H1 (cell line): ENCODE measurements around the gene CRTC3. TPM values are rescaled to one million over a fixed set of nuclear protein-coding genes. Genes with fewer than 3 reads are reported as not detected.

Source experiments
- CTCF ChIA-PET: fragments of 300-600 bp; sonication (Branson Sonifier 250); formaldehyde crosslinking; loops from one replicate; lab custom pipeline; 2021; ENCODE audit not compliant: partially characterized antibody; lab: Charles Lee
- POLR2A ChIA-PET: fragments of 300-600 bp; sonication (Branson Sonifier 250); formaldehyde crosslinking; loops from one replicate; lab custom pipeline; 2021; ENCODE audit warnings: inconsistent platforms; ENCODE audit not compliant: partially characterized antibody; lab: Charles Lee
- DNase-seq, 2 experiments: peaks; one replicate each; pipeline versions ENCODE4 v3.0.0 to v3.0.0-alpha.2; 2010 to 2022; ENCODE audit warnings: low spot score in 2 of 2, low read depth in 1 of 2, mixed read lengths in 1 of 2
- FAIRE-seq: peaks from 2 replicates; lab custom pipeline; 2011; peaks lifted over from hg19 to GRCh38; lab: Jason Lieb, UNC
- H2AFZ ChIP-seq: 2 replicates; pipeline ENCODE4 v1.8.1; 2012; ENCODE audit warnings: low read length, inconsistent platforms
- H2AK5ac ChIP-seq: 2 replicates; pipeline ENCODE4 v1.6.1; 2013; ENCODE audit warnings: low read depth, low read length
- H2BK120ac ChIP-seq: replicated peaks from 2 replicates; pipeline ENCODE3; 2013; ENCODE audit warnings: low read depth, low read length, inconsistent platforms
- H2BK12ac ChIP-seq: 2 replicates; pipeline ENCODE4 v1.6.1; 2013; ENCODE audit warnings: low read depth, low read length
- H2BK15ac ChIP-seq: 2 replicates; pipeline ENCODE4 v1.6.1; 2013; ENCODE audit warnings: low read length
- H2BK20ac ChIP-seq: 2 replicates; pipeline ENCODE4 v1.6.1; 2013; ENCODE audit warnings: low read length
- H2BK5ac ChIP-seq: 2 replicates; pipeline ENCODE4 v1.6.1; 2013; ENCODE audit warnings: low read depth, low read length
- H3K14ac ChIP-seq: 2 replicates; pipeline ENCODE4 v1.6.1; 2013; ENCODE audit warnings: inconsistent platforms; ENCODE audit not compliant: insufficient read length
- H3K18ac ChIP-seq: 2 replicates; pipeline ENCODE4 v1.6.1; 2013; ENCODE audit warnings: low read length; ENCODE audit errors: extremely low read depth
- H3K23ac ChIP-seq: 2 replicates; pipeline ENCODE4 v1.6.1; 2013; ENCODE audit warnings: inconsistent platforms; ENCODE audit not compliant: insufficient read length
- H3K23me2 ChIP-seq: 2 replicates; pipeline ENCODE4 v1.6.1; 2013; ENCODE audit warnings: low read depth, low read length
- H3K27ac ChIP-seq: 2 replicates; pipeline ENCODE4 v1.6.1; 2011; ENCODE audit warnings: low read depth, low read length, inconsistent platforms
- H3K27me3 ChIP-seq, 4 experiments: replicated peaks in 1 of 4; 1 replicate in 1 of 4; 2 replicates in 3 of 4; pipeline versions ENCODE4 v1.6.1 to v1.8.1; 2011 to 2013; ENCODE audit warnings: low read length in 3 of 4, mild to moderate bottlenecking in 3 of 4, inconsistent platforms in 2 of 4, mixed read lengths in 2 of 4, moderate library complexity in 1 of 4; ENCODE audit not compliant: control insufficient read depth in 3 of 4, insufficient read depth in 3 of 4; ENCODE audit errors: extremely low read depth in 1 of 4
- H3K36me3 ChIP-seq, 4 experiments: 2 replicates each; pipeline versions ENCODE4 v1.6.1 to v1.8.1; 2011 to 2013; ENCODE audit warnings: mild to moderate bottlenecking in 4 of 4, low read length in 3 of 4, moderate library complexity in 2 of 4, control low read depth in 1 of 4, inconsistent platforms in 1 of 4; ENCODE audit not compliant: insufficient read depth in 4 of 4, control insufficient read depth in 2 of 4
- H3K4ac ChIP-seq: replicated peaks from 2 replicates; pipeline ENCODE3; 2013; ENCODE audit warnings: low read length, low read depth, mixed read lengths, inconsistent platforms; ENCODE audit not compliant: insufficient read length
- H3K4me1 ChIP-seq, 4 experiments: replicated peaks in 1 of 4; 1 replicate in 1 of 4; 2 replicates in 3 of 4; pipeline versions ENCODE4 v1.6.1 to v1.8.1; 2011 to 2013; ENCODE audit warnings: low read length in 3 of 4, inconsistent platforms in 2 of 4, mixed read lengths in 1 of 4; ENCODE audit not compliant: insufficient read depth in 4 of 4, control insufficient read depth in 3 of 4
- H3K4me2 ChIP-seq, 2 experiments: 2 replicates each; pipeline versions ENCODE4 v1.6.1 to v1.8.1; 2011 to 2013; ENCODE audit warnings: low read depth in 2 of 2, low read length in 2 of 2, control low read depth in 1 of 2, inconsistent platforms in 1 of 2, mild to moderate bottlenecking in 1 of 2; ENCODE audit not compliant: insufficient read depth in 1 of 2
- H3K4me3 ChIP-seq, 4 experiments: fragments of 200-600, 300-600 bp in 1 of 4; sonication (generic), shearing (Covaris generic), sonication (Bioruptor Twin) in 1 of 4; 2 replicates each; pipeline versions ENCODE4 v1.5.1 to v1.8.1; 2011 to 2016; ENCODE audit warnings: low read length in 4 of 4, low read depth in 3 of 4, control low read depth in 2 of 4, inconsistent platforms in 2 of 4, mild to moderate bottlenecking in 2 of 4, mixed read lengths in 1 of 4, moderate library complexity in 1 of 4; ENCODE audit not compliant: insufficient read depth in 2 of 4; ENCODE audit errors: extremely low read depth in 1 of 4
- H3K56ac ChIP-seq: replicated peaks from 2 replicates; pipeline ENCODE3; 2013; ENCODE audit warnings: low read depth, mild to moderate bottlenecking, mixed read lengths, low read length, inconsistent platforms; ENCODE audit not compliant: insufficient read length
- H3K79me1 ChIP-seq: 2 replicates; pipeline ENCODE4 v1.6.1; 2013; ENCODE audit warnings: low read depth, low read length, control low read depth
- H3K79me2 ChIP-seq, 2 experiments: 2 replicates each; pipeline versions ENCODE4 v1.6.1 to v1.8.1; 2012 to 2013; ENCODE audit warnings: low read length in 2 of 2, mild to moderate bottlenecking in 2 of 2, inconsistent platforms in 1 of 2; ENCODE audit not compliant: insufficient read depth in 2 of 2, control insufficient read depth in 1 of 2
- H3K9ac ChIP-seq, 4 experiments: replicated peaks in 1 of 4; 1 replicate in 1 of 4; 2 replicates in 3 of 4; pipeline versions ENCODE4 v1.6.1 to v1.8.1; 2011 to 2013; ENCODE audit warnings: low read depth in 3 of 4, low read length in 3 of 4, control low read depth in 2 of 4, mild to moderate bottlenecking in 2 of 4, moderate library complexity in 2 of 4, inconsistent platforms in 1 of 4; ENCODE audit errors: extremely low read depth in 1 of 4
- H3K9me3 ChIP-seq, 2 experiments: 2 replicates each; pipeline versions ENCODE4 v1.6.1 to v1.8.1; 2012 to 2013; ENCODE audit warnings: mild to moderate bottlenecking in 2 of 2, moderate library complexity in 2 of 2, control low read depth in 1 of 2, inconsistent platforms in 1 of 2, low read depth in 1 of 2, low read length in 1 of 2, mixed read lengths in 1 of 2; ENCODE audit not compliant: insufficient read depth in 2 of 2
- H4K20me1 ChIP-seq, 2 experiments: replicated peaks in 1 of 2; 2 replicates each; pipeline versions ENCODE3 to v1.8.1; 2011 to 2013; ENCODE audit warnings: inconsistent platforms in 2 of 2, low read length in 2 of 2, mild to moderate bottlenecking in 1 of 2; ENCODE audit not compliant: insufficient read depth in 2 of 2, control insufficient read depth in 1 of 2
- H4K5ac ChIP-seq: 2 replicates; pipeline ENCODE4 v1.6.1; 2013; ENCODE audit warnings: low read length, low read depth, mixed read lengths, inconsistent platforms; ENCODE audit not compliant: insufficient read length
- H4K8ac ChIP-seq: 2 replicates; pipeline ENCODE4 v1.8.0; 2013; ENCODE audit warnings: mild to moderate bottlenecking, moderate library complexity, low read length, inconsistent platforms; ENCODE audit not compliant: insufficient read depth; ENCODE audit errors: extremely low read depth
- H4K91ac ChIP-seq: replicated peaks from 2 replicates; pipeline ENCODE3; 2013; ENCODE audit warnings: low read length, mixed read lengths, inconsistent platforms; ENCODE audit not compliant: insufficient read length
- ATF2 ChIP-seq: IDR thresholded peaks from 2 replicates; pipeline ENCODE4 v1.6.1; 2012; ENCODE audit warnings: low read length, inconsistent platforms
- ATF3 ChIP-seq: IDR thresholded peaks from 2 replicates; pipeline ENCODE4 v1.6.1; 2011; ENCODE audit warnings: low read depth, mild to moderate bottlenecking, low read length; ENCODE audit not compliant: insufficient read depth
- CEBPB ChIP-seq: IDR thresholded peaks from 2 replicates; pipeline ENCODE4 v1.6.1; 2012; ENCODE audit warnings: low read depth, low read length
- GTF2F1 ChIP-seq: IDR thresholded peaks from 2 replicates; pipeline ENCODE4 v1.6.1; 2012; ENCODE audit warnings: low read depth, low read length, improper control_type of control experiment, borderline replicate concordance
- JUN ChIP-seq: IDR thresholded peaks from 2 replicates; pipeline ENCODE4 v1.6.1; 2011; ENCODE audit warnings: low read depth, mild to moderate bottlenecking, improper control_type of control experiment, low read length
- POLR2AphosphoS5 ChIP-seq: IDR thresholded peaks from 2 replicates; pipeline ENCODE4 v1.6.1; 2011; ENCODE audit warnings: low read depth, low read length
- RBBP5 ChIP-seq: IDR thresholded peaks from 2 replicates; pipeline ENCODE4 v1.7.1; 2012; ENCODE audit warnings: low read depth, mild to moderate bottlenecking, inconsistent platforms, low read length, moderate library complexity, borderline replicate concordance
- RNF2 ChIP-seq: fragments of 200-900, 300-1000 bp; sonication (generic); IDR thresholded peaks from 2 replicates; pipeline ENCODE4 v1.7.1; 2016; ENCODE audit warnings: borderline replicate concordance, low read depth, mild to moderate bottlenecking, antibody characterized with exemption, low read length; ENCODE audit not compliant: poor library complexity, severe bottlenecking; ENCODE audit errors: missing control alignments
- SP4 ChIP-seq: IDR thresholded peaks from 2 replicates; pipeline ENCODE4 v1.6.1; 2012; ENCODE audit warnings: low read length, inconsistent platforms
- TAF7 ChIP-seq: optimal IDR thresholded peaks from 2 replicates; pipeline ENCODE3; 2011; ENCODE audit warnings: low read depth, mild to moderate bottlenecking, inconsistent platforms, low read length, moderate library complexity, borderline replicate concordance
- USF2 ChIP-seq: IDR thresholded peaks from 2 replicates; pipeline ENCODE4 v1.6.1; 2011; ENCODE audit warnings: low read length, improper control_type of control experiment
- WGBS, 2 experiments: shearing (Covaris generic) in 1 of 2; methylation state at CpG; one replicate each; pipeline versions ENCODE4 v1.1.6 to v1.1.7; 2013 to 2015; ENCODE audit warnings: low lambda C conversion rate in 2 of 2, mixed read lengths in 2 of 2, inconsistent platforms in 1 of 2, low coverage in 1 of 2, missing lambda C conversion rate in 1 of 2; ENCODE audit not compliant: insufficient replicate concordance in 2 of 2, insufficient coverage in 1 of 2, insufficient read length in 1 of 2; ENCODE audit errors: extremely low coverage in 1 of 2, missing lambda C conversion rate in 1 of 2; 5-methylcytosine and 5-hydroxymethylcytosine counted together
- polyA plus RNA-seq, 7 experiments: library from polyadenylated mRNA; depleted of rRNA in 3 of 7; stranded (reverse) in 5 of 7; unstranded in 2 of 7; fragments of >200 nt in 5 of 7; fragments of 200-250 nt in 2 of 7; gene quantifications; 1 replicate in 5 of 7; 2 replicates in 1 of 7; 4 replicates in 1 of 7; pipeline versions ENCODE4 v1.2.1 to v1.2.3, GENCODE V29; 2011 to 2013; ENCODE audit warnings: missing spikeins in 2 of 7, mixed read lengths in 2 of 7
- total RNA-seq: library from RNA; stranded (reverse); fragmentation: NEBNext Ultra II Directional; extraction: Animal tissue kit (Norgen Biotek cat#: 25700); gene quantifications from 2 replicates; pipeline ENCODE4 v1.2.1, GENCODE V29; 2021

CRTC3 gene
- total and polyA plus RNA-seq, 2 of the 8 experiments (the other 6 are each of a cell fraction or from before 2014, with no cell fraction given) = 5.0 to 5.3 TPM

GRCh38 chr15:90540768-90541167, 11.0 kb downstream of the CRTC3 start:
- no peak overlapping the region for H3K9ac ChIP-seq
- H2BK120ac ChIP-seq = no peak overlapping the region
- no peak overlapping the region for H2AK5ac ChIP-seq
- H3K4ac ChIP-seq = no peak overlapping the region
- H3K56ac ChIP-seq = no peak overlapping the region
- H2AFZ ChIP-seq = no peak overlapping the region
- no peak overlapping the region for H2BK20ac ChIP-seq
- ChIA-PET POLR2A (no interaction called here), CTCF (interaction anchor here (0.9 to 1.4 kb wide), 4 partner anchors 12 to 63 kb away, joined by 4 to 5 read pairs (median 4); partner anchors contain the start of gene CRTC3)
- H3K23me2 ChIP-seq = no peaks in the 10 kb centered on the region
- H3K27ac ChIP-seq = no peak overlapping the region
- no peak overlapping the region for H4K5ac ChIP-seq
- no peak overlapping the region for H3K18ac ChIP-seq
- H4K91ac ChIP-seq = no peak overlapping the region
- H3K14ac ChIP-seq = no peak overlapping the region
- H3K36me3 ChIP-seq = no peaks in the 10 kb centered on the region
- no peak overlapping the region for H2BK12ac ChIP-seq
- H3K27me3 ChIP-seq = no peaks in the 10 kb centered on the region
- no peak overlapping the region for H3K4me3 ChIP-seq
- no peak overlapping the region for H2BK15ac ChIP-seq
- no peaks in the 10 kb centered on the region for H3K9me3 ChIP-seq
- no peaks in the 10 kb centered on the region for H3K4me1 ChIP-seq
- H3K79me1 ChIP-seq = no peaks in the 10 kb centered on the region
- no peaks in the 10 kb centered on the region for H4K20me1 ChIP-seq
- no peak overlapping the region for H2BK5ac ChIP-seq
- FAIRE-seq (no peak), DNase-seq (no peak)
- H4K8ac ChIP-seq = no peak overlapping the region
- no peak overlapping the region for H3K23ac ChIP-seq
- WGBS, 2 experiments = 90% methylated on average over 3 of the region's 3 CpGs; no CpG with 5 or more reads in 1 of the 2 experiments
- no peak overlapping the region for H3K4me2 ChIP-seq
- no peaks in the 10 kb centered on the region for H3K79me2 ChIP-seq
- no peak for TF ChIP-seq RNF2
- TF ChIP-seq SP4 = no peak
- no peak for TF ChIP-seq TAF7
- no peak for TF ChIP-seq RBBP5
- no peak for TF ChIP-seq JUN
- no peak for TF ChIP-seq CEBPB
- no peak for TF ChIP-seq GTF2F1
- TF ChIP-seq ATF2 = no peak
- TF ChIP-seq USF2 = no peak
- no peak for TF ChIP-seq POLR2AphosphoS5
- TF ChIP-seq ATF3 = no peak
